AG10803 (cell line): Measurements from ENCODE around the gene AGPAT3.

ENCODE experiments used
- DNase-seq: peaks from one replicate; pipeline ENCODE4 v3.0.0; 2010; ENCODE audit warnings: low read depth
- H3K4me3 ChIP-seq: 2 replicates; pipeline ENCODE4 v1.5.1; 2011; ENCODE audit warnings: mild to moderate bottlenecking, low read length, control low read depth
- CTCF ChIP-seq: conservative IDR thresholded peaks from 2 replicates; pipeline ENCODE4 v1.5.1; 2011; ENCODE audit warnings: mild to moderate bottlenecking, low read length, control low read depth, inconsistent platforms

AGPAT3 gene

GRCh38 chr21:43982489-43983078, 117.6 kb downstream of the AGPAT3 start:
- no peak for DNase-seq
- no peak overlapping the region for H3K4me3 ChIP-seq
- no peak for TF ChIP-seq CTCF

GRCh38 chr21:43983390-43983789, 118.4 kb downstream of the AGPAT3 start:
- TF ChIP-seq CTCF, result no peak
- no peak overlapping the region for H3K4me3 ChIP-seq
- no peak for DNase-seq

- H3K4me3 ChIP-seq, result no peak overlapping the region
- TF ChIP-seq CTCF, result no peak
- DNase-seq, result no peak
Measured at GRCh38 chr21:43983860-43984420, 118.9 kb downstream of the AGPAT3 start.

GRCh38 chr21:43984905-43985689, 120.1 kb downstream of the AGPAT3 start:
- no peak overlapping the region for H3K4me3 ChIP-seq
- no peak for DNase-seq
- no peak for TF ChIP-seq CTCF

- no peak for TF ChIP-seq CTCF
- H3K4me3 ChIP-seq, result no peak overlapping the region
- no peak for DNase-seq
Measured at GRCh38 chr21:43985690-43986251, 120.7 kb downstream of the AGPAT3 start.

- H3K4me3 ChIP-seq, result no peak overlapping the region
- no peak for DNase-seq
- no peak for TF ChIP-seq CTCF
Measured at GRCh38 chr21:43986544-43987451, 121.8 kb downstream of the AGPAT3 start.
